Fibroblast of lung (primary cell): Measurements from ENCODE around the gene ROR2.

Source experiments
- CTCF ChIP-seq, 2 donors: IDR thresholded peaks in 1 of 2; conservative IDR thresholded peaks in 1 of 2; 1 replicate in 1 of 2; 2 replicates in 1 of 2; pipeline ENCODE4 v1.5.1; 2011 to 2012; ENCODE audit warnings: low read length in 2 of 2, control low read depth in 1 of 2, inconsistent platforms in 1 of 2, low read depth in 1 of 2, mild to moderate bottlenecking in 1 of 2
- EZH2 ChIP-seq: IDR thresholded peaks from 2 replicates; pipeline ENCODE4 v1.5.1; 2012; ENCODE audit warnings: low read length, control low read depth, mild to moderate bottlenecking; ENCODE audit errors: missing control alignments

- TF ChIP-seq EZH2 (no peak), CTCF (conservative IDR thresholded peaks at IDR 0.05 in 1 of 2, IDR thresholded peaks at IDR 0.05 in 1 of 2; ENCODE audit: low read depth in 1 of 2, low read length in 2 of 2) (no peak)
Observed at GRCh38 chr9:91761362-91761761, 188.7 kb downstream of the ROR2 start.
